ENCODE results near the gene CDC25C.

The CDC25C gene

GRCh38 chr5:138331449-138332368 lies at the start of gene CDC25C:
Gene CDC25C, minus strand, starts transcription at chr5:138331804. Its CDS starts 624 bp downstream, at chr5:138331180.
- peak; percentile 93 for DNase-seq (ENCODE audit: low read depth)

- no peak for DNase-seq (ENCODE audit: low read depth)
Measured at GRCh38 chr5:138372653-138373052, 41.0 kb upstream of the CDC25C start.

- no peak for DNase-seq (ENCODE audit: low read depth)
Measured at GRCh38 chr5:138372225-138372624, 40.6 kb upstream of the CDC25C start.

GRCh38 chr5:138371454-138371853 lies 39.9 kb upstream of the CDC25C start:
- DNase-seq (ENCODE audit: low read depth) = no peak

GRCh38 chr5:138370537-138370936 lies 38.9 kb upstream of the CDC25C start:
- no peak for DNase-seq (ENCODE audit: low read depth)

GRCh38 chr5:138369706-138370105 lies 38.1 kb upstream of the CDC25C start:
- no peak for DNase-seq (ENCODE audit: low read depth)

- DNase-seq (ENCODE audit: low read depth) = no peak
Measured at GRCh38 chr5:138369261-138369660, 37.7 kb upstream of the CDC25C start.

- no peak for DNase-seq (ENCODE audit: low read depth)
Measured at GRCh38 chr5:138366632-138367382, 35.2 kb upstream of the CDC25C start.

- DNase-seq (ENCODE audit: low read depth) = no peak
Measured at GRCh38 chr5:138364576-138364975, 33.0 kb upstream of the CDC25C start.

- DNase-seq (ENCODE audit: low read depth) = no peak
Measured at GRCh38 chr5:138360941-138361452, 29.4 kb upstream of the CDC25C start.

- DNase-seq (ENCODE audit: low read depth) = no peak
Measured at GRCh38 chr5:138359621-138360020, 28.0 kb upstream of the CDC25C start.

GRCh38 chr5:138354926-138355378 lies 23.3 kb upstream of the CDC25C start:
- peak; percentile 23 for DNase-seq (ENCODE audit: low read depth)

- DNase-seq (ENCODE audit: low read depth) = no peak
Measured at GRCh38 chr5:138354387-138354786, 22.8 kb upstream of the CDC25C start.

- no peak for DNase-seq (ENCODE audit: low read depth)
Measured at GRCh38 chr5:138353560-138354080, 22.0 kb upstream of the CDC25C start.

GRCh38 chr5:138352722-138353559 lies 21.3 kb upstream of the CDC25C start:
- peak; percentile 59 for DNase-seq (ENCODE audit: low read depth)

GRCh38 chr5:138352071-138352721 lies 20.6 kb upstream of the CDC25C start, which contains the start of gene KDM3B:
Gene KDM3B, plus strand, starts transcription at chr5:138352685. Its CDS starts 111 bp downstream, at chr5:138352796.
- DNase-seq (ENCODE audit: low read depth) = peak; percentile 86

GRCh38 chr5:138351517-138351916 lies 19.9 kb upstream of the CDC25C start:
- no peak for DNase-seq (ENCODE audit: low read depth)

GRCh38 chr5:138351056-138351455 lies 19.5 kb upstream of the CDC25C start:
- DNase-seq (ENCODE audit: low read depth) = no peak

GRCh38 chr5:138350563-138350890 lies 18.9 kb upstream of the CDC25C start:
- DNase-seq (ENCODE audit: low read depth) = no peak

GRCh38 chr5:138349852-138350562 lies 18.4 kb upstream of the CDC25C start:
- DNase-seq (ENCODE audit: low read depth) = no peak
